A549 (cell line): Measurements from ENCODE around the gene ST3GAL5. TPM values are rescaled to one million over a fixed set of nuclear protein-coding genes. Genes with fewer than 3 reads are reported as not detected.

ENCODE experiments used
- ATAC-seq, 2 experiments: fragments of 200-7000 bp in 1 of 2; fragments of >200 bp in 1 of 2; cut with Nextera tagmentation in 1 of 2; cut with Tn5 transposase in 1 of 2; 3 replicates each; pipeline versions ENCODE4 v1.8.0 to v1.9.1; 2018 to 2020; ENCODE audit warnings: mild to moderate bottlenecking in 1 of 2, moderate library complexity in 1 of 2
- CTCF ChIA-PET: fragments of 300-600 bp; sonication (Branson Sonifier 250); formaldehyde crosslinking; extraction: SDS; loops from one replicate; lab custom pipeline; 2021; ENCODE audit warnings: antibody characterized with exemption, inconsistent platforms; lab: Yijun Ruan, JAX
- POLR2A ChIA-PET: fragments of 350-600 bp; formaldehyde crosslinking; extraction: SDS; loops from one replicate; lab custom pipeline; 2021; ENCODE audit warnings: antibody characterized with exemption, inconsistent platforms; lab: Yijun Ruan, JAX
- DNase-seq, 2 experiments: peaks; one replicate each; pipeline versions ENCODE4 v3.0.0 to v3.0.0-alpha.2; 2011 to 2016; ENCODE audit warnings: low read depth in 1 of 2, low spot score in 1 of 2
- FAIRE-seq: peaks from 2 replicates; lab custom pipeline; 2011; peaks lifted over from hg19 to GRCh38; lab: Jason Lieb, UNC
- H3K27ac ChIP-seq, 2 experiments: fragments of >200 bp; sonication (Bioruptor Twin); formaldehyde crosslinking; 3 replicates each; pipeline ENCODE4 v1.5.1; 2016 to 2017
- H3K4me1 ChIP-seq: fragments of >200 bp; sonication (Bioruptor Twin); formaldehyde crosslinking; 3 replicates; pipeline ENCODE4 v1.6.1; 2016
- H3K4me2 ChIP-seq: fragments of >200 bp; sonication (Bioruptor Twin); formaldehyde crosslinking; 3 replicates; pipeline ENCODE4 v1.6.1; 2016
- H3K4me3 ChIP-seq: fragments of >200 bp; sonication (Bioruptor Twin); formaldehyde crosslinking; 3 replicates; pipeline ENCODE4 v1.5.1; 2016
- H3K9me3 ChIP-seq: fragments of >200 bp; sonication (Bioruptor Twin); formaldehyde crosslinking; 3 replicates; pipeline ENCODE4 v1.6.1; 2016
- ATOH8 ChIP-seq: fragments of 250-450 bp; sonication (Bioruptor Pico); IDR thresholded peaks from 2 replicates; pipeline ENCODE4 v1.5.0; 2020; ENCODE audit warnings: low read depth, mild to moderate bottlenecking, moderate library complexity
- CEBPB ChIP-seq, 2 experiments: fragments of >200 bp in 1 of 2; sonication (Bioruptor Twin) in 1 of 2; formaldehyde crosslinking in 1 of 2; IDR thresholded peaks; 2 replicates each; pipeline ENCODE4 v1.6.1; 2012 to 2016
- CHD2 ChIP-seq: fragments of 150-350 bp; IDR thresholded peaks from 2 replicates; pipeline ENCODE4 v1.6.1; 2014; ENCODE audit warnings: low read length; ENCODE audit not compliant: partially characterized antibody
- CTCF ChIP-seq: fragments of >200 bp; sonication (Bioruptor Twin); formaldehyde crosslinking; IDR thresholded peaks from 3 replicates; pipeline ENCODE4 v1.5.1; 2016
- E2F6 ChIP-seq: IDR thresholded peaks from 2 replicates; pipeline ENCODE4 v1.6.1; 2012; ENCODE audit warnings: low read depth, borderline replicate concordance
- EHF ChIP-seq: fragments of 250-450 bp; sonication (Bioruptor Pico); IDR thresholded peaks from 2 replicates; pipeline ENCODE4 v1.5.0; 2020; ENCODE audit warnings: mild to moderate bottlenecking
- EP300 ChIP-seq, 2 experiments: fragments of >200 bp; sonication (Bioruptor Twin); formaldehyde crosslinking; IDR thresholded peaks; 2 replicates in 1 of 2; 3 replicates in 1 of 2; pipeline ENCODE4 v1.6.1; 2016 to 2017
- FOSL2 ChIP-seq, 2 experiments: fragments of 450-650 bp in 1 of 2; fragments of >200 bp in 1 of 2; sonication (Bioruptor Twin) in 1 of 2; formaldehyde crosslinking; IDR thresholded peaks; 2 replicates each; pipeline versions ENCODE4 v1.5.0 to v1.6.1; 2016 to 2020; ENCODE audit warnings: mild to moderate bottlenecking in 1 of 2, moderate library complexity in 1 of 2
- GATA3 ChIP-seq: IDR thresholded peaks from 2 replicates; pipeline ENCODE4 v1.6.1; 2012; ENCODE audit warnings: borderline replicate concordance
- HDAC2 ChIP-seq: fragments of 200-600 bp; sonication (generic); IDR thresholded peaks from 2 replicates; pipeline ENCODE4 v1.6.1; 2016
- HEYL ChIP-seq: fragments of 250-450 bp; sonication (Bioruptor Pico); IDR thresholded peaks from 2 replicates; pipeline ENCODE4 v1.8.0; 2021; ENCODE audit warnings: mild to moderate bottlenecking, moderate library complexity
- KDM1A ChIP-seq: fragments of 200-600 bp; sonication (generic); IDR thresholded peaks from 2 replicates; pipeline ENCODE4 v1.6.1; 2016; ENCODE audit warnings: low read depth, mild to moderate bottlenecking
- MAFK ChIP-seq: fragments of 450-650 bp; IDR thresholded peaks from 2 replicates; pipeline ENCODE4 v1.6.1; 2014; ENCODE audit not compliant: partially characterized antibody
- MAX ChIP-seq: IDR thresholded peaks from 2 replicates; pipeline ENCODE4 v1.6.1; 2012
- NPAS2 ChIP-seq: fragments of 250-450 bp; sonication (Bioruptor Pico); IDR thresholded peaks from 2 replicates; pipeline ENCODE4 v1.8.0; 2022; ENCODE audit warnings: mild to moderate bottlenecking, moderate library complexity, borderline replicate concordance
- POLR2AphosphoS2 ChIP-seq: conservative IDR thresholded peaks from 2 replicates; pipeline ENCODE4 v1.6.1; 2012; ENCODE audit warnings: low read length, improper control_type of control experiment, inconsistent platforms
- RARB ChIP-seq: fragments of 250-450 bp; sonication (Bioruptor Pico); IDR thresholded peaks from 2 replicates; pipeline ENCODE4 v1.8.0; 2021; ENCODE audit warnings: mild to moderate bottlenecking, moderate library complexity
- REST ChIP-seq: fragments of 200-600 bp; sonication (generic); IDR thresholded peaks from 2 replicates; pipeline ENCODE4 v1.6.1; 2016; ENCODE audit warnings: antibody characterized with exemption, mild to moderate bottlenecking, moderate library complexity
- SMC3 ChIP-seq: fragments of >200 bp; sonication (Bioruptor Twin); formaldehyde crosslinking; IDR thresholded peaks from 3 replicates; pipeline ENCODE4 v1.6.1; 2018; ENCODE audit warnings: inconsistent platforms
- SREBF2 ChIP-seq: fragments of 450-650 bp; IDR thresholded peaks from 2 replicates; pipeline ENCODE4 v1.6.1; 2014; ENCODE audit warnings: mild to moderate bottlenecking, moderate library complexity
- TP53 ChIP-seq: fragments of 250-450 bp; sonication (Bioruptor Pico); IDR thresholded peaks from 2 replicates; pipeline ENCODE4 v1.5.0; 2021; ENCODE audit warnings: mild to moderate bottlenecking, moderate library complexity
- ZC3H11A ChIP-seq: fragments of 450-650 bp; IDR thresholded peaks from 2 replicates; pipeline ENCODE4 v1.6.1; 2014; ENCODE audit warnings: antibody characterized with exemption, mild to moderate bottlenecking
- WGBS: methylation state at CpG from one replicate; pipeline ENCODE4 v1.1.6; 2017; ENCODE audit errors: missing lambda C conversion rate; 5-methylcytosine and 5-hydroxymethylcytosine counted together
- polyA plus RNA-seq, 4 experiments: library from polyadenylated mRNA; depleted of rRNA in 3 of 4; stranded (reverse); fragments of >200 nt; fragmentation: RNase III in 1 of 4; extraction: RNeasy Plus Mini Kit Qiagen cat#74134 plus additional on column Dnase treatment in 1 of 4; gene quantifications; 2 replicates in 3 of 4; 3 replicates in 1 of 4; pipeline ENCODE4 v1.2.3, GENCODE V29; 2011 to 2017

Gene ST3GAL5
- polyA plus RNA-seq, 2 of the 4 experiments (the other 2 are of a cell fraction): 36.9 to 119 TPM

GRCh38 chr2:85917887-85918795, 29.4 kb upstream of the ST3GAL5 start:
- no peak overlapping the region for H3K4me3 ChIP-seq
- FAIRE-seq (no peak), DNase-seq (peak in 1 of 2 experiments; percentile 42), ATAC-seq (no peak)
- ChIA-PET CTCF (interaction anchor here (0.5 to 10.4 kb wide), 5 partner anchors 13 to 281 kb away, joined by 3 to 95 read pairs (median 5); partner anchors contain the start of gene ST3GAL5), POLR2A (no interaction called here)
- WGBS: 58% methylated on average over 3 of the region's 3 CpGs
- no peak for TF ChIP-seq HDAC2
- peak; percentile 72; the same call in 1 of the 2 replicates for TF ChIP-seq KDM1A
- no peak for TF ChIP-seq CEBPB (IDR thresholded peaks at IDR 0.05)
- no peak for TF ChIP-seq SMC3
- no peak for TF ChIP-seq ATOH8 (CRISPR knock-in tag)
- no peak for TF ChIP-seq FOSL2 (IDR thresholded peaks at IDR 0.05)
- TF ChIP-seq FOSL2 (CRISPR knock-in tag; IDR thresholded peaks at IDR 0.05): peak; percentile 21; the same call in 1 of the 2 replicates
- no peak for TF ChIP-seq MAFK
- H3K9me3 ChIP-seq: peaks cover 13% of the 10 kb centered on the region
- H3K4me2 ChIP-seq: peak overlapping the region; percentile 9; the same call in 1 of the 3 replicates
- peak overlapping the region; percentile 47 to 57; a peak in 5 of 6 replicates for H3K27ac ChIP-seq
- H3K4me1 ChIP-seq: peaks cover 43% of the 10 kb centered on the region

- CTCF ChIA-PET: interaction anchor here (0.6 to 10.4 kb wide), 7 partner anchors 12 to 187 kb away, joined by 3 to 95 read pairs (median 5); partner anchors contain the start of gene ST3GAL5
- Histone ChIP-seq H3K9me3 (peaks cover 12% of the 10 kb centered on the region), H3K27ac (peak overlapping the region; percentile 27 to 66; a peak in 4 of 6 replicates), H3K4me3 (no peak overlapping the region), H3K4me1 (peaks cover 44% of the 10 kb centered on the region), H3K4me2 (no peak overlapping the region)
- no peak for FAIRE-seq
- 91% methylated on average over 3 of the region's 3 CpGs for WGBS
- no peak for DNase-seq
- TF ChIP-seq CHD2: no peak
- no peak for TF ChIP-seq NPAS2 (CRISPR knock-in tag)
- TF ChIP-seq RARB: no peak
- no peak for TF ChIP-seq E2F6
- TF ChIP-seq SREBF2: no peak
- no peak for TF ChIP-seq EHF
- no peak for TF ChIP-seq CTCF
- POLR2A ChIA-PET: no interaction called here
- ATAC-seq: no peak
Observed at GRCh38 chr2:85915606-85916303, 27.0 kb upstream of the ST3GAL5 start.

- CTCF ChIA-PET: interaction anchor here (0.6 to 10.4 kb wide), 5 partner anchors 9 to 168 kb away, joined by 3 to 95 read pairs (median 5); partner anchors contain the start of gene ST3GAL5
- DNase-seq: no peak
- ATAC-seq: no peak; a peak in 1 of 6 replicates
- no peak for FAIRE-seq
- POLR2A ChIA-PET: no interaction called here
- no peak for TF ChIP-seq HEYL (CRISPR knock-in tag)
- TF ChIP-seq NPAS2 (CRISPR knock-in tag): no peak
- TF ChIP-seq MAX: no peak
- no peak for TF ChIP-seq ZC3H11A
- TF ChIP-seq EP300 (IDR thresholded peaks at IDR 0.05): no peak
- TF ChIP-seq CHD2: no peak
- no peak for TF ChIP-seq REST
- TF ChIP-seq POLR2AphosphoS2: no peak
- TF ChIP-seq GATA3: no peak
- TF ChIP-seq EHF: no peak
- no peak for TF ChIP-seq TP53
- WGBS: 58% methylated on average over 2 of the region's 2 CpGs
- peak overlapping the region; percentile 27 to 66 for H3K27ac ChIP-seq
- no peak overlapping the region for H3K4me2 ChIP-seq
- H3K9me3 ChIP-seq: peaks cover 4% of the 10 kb centered on the region; the same call in 2 of the 3 replicates
- peaks cover 44% of the 10 kb centered on the region for H3K4me1 ChIP-seq
- no peak overlapping the region for H3K4me3 ChIP-seq
Observed at GRCh38 chr2:85914922-85915321, 26.1 kb upstream of the ST3GAL5 start.
